Activated naive CD4-positive, alpha-beta T cell treated with anti-CD3 and anti-CD28 coated beads, Interleukin-2, amount 50 U/mL, for 72 hours (primary cell): Measurements from ENCODE around the gene INPP5F. TPM values are rescaled to one million over a fixed set of nuclear protein-coding genes. Genes with fewer than 3 reads are reported as not detected.
"Not testable (repeated sequence)": the region's sequence is repeated elsewhere in the genome, so short reads cannot be mapped to it uniquely, and the experiment has no call there.

Experiments
- ATAC-seq, 2 donors: fragments of 150-1000 bp; cut with Tn5 transposase; 2 replicates each; pipeline ENCODE4 v1.10.0; 2021; ENCODE audit warnings: mild to moderate bottlenecking in 2 of 2, moderate library complexity in 2 of 2
- DNase-seq, 2 donors: peaks; one replicate each; pipeline ENCODE4 v3.0.0; 2021 to 2022; ENCODE audit warnings: low spot score in 2 of 2
- H3K27ac Mint-ChIP-seq, 2 donors: one replicate each; pipeline ENCODE4 v1.8.0; 2022; ENCODE audit warnings: mild to moderate bottlenecking in 2 of 2, mixed read lengths in 2 of 2
- H3K36me3 Mint-ChIP-seq, 2 donors: one replicate each; pipeline ENCODE4 v1.8.0; 2022; ENCODE audit warnings: mixed read lengths in 2 of 2
- H3K9me3 Mint-ChIP-seq, 2 donors: one replicate each; pipeline ENCODE4 v1.8.0; 2022; ENCODE audit warnings: mixed read lengths in 2 of 2
- total RNA-seq, 2 donors: library from RNA; stranded (reverse); gene quantifications; one replicate each; pipeline ENCODE4 v1.2.3, GENCODE V29; 2022

The INPP5F gene
- total RNA-seq, 2 donors from 2014 or later = 23.0 to 27.3 TPM

DNA sequence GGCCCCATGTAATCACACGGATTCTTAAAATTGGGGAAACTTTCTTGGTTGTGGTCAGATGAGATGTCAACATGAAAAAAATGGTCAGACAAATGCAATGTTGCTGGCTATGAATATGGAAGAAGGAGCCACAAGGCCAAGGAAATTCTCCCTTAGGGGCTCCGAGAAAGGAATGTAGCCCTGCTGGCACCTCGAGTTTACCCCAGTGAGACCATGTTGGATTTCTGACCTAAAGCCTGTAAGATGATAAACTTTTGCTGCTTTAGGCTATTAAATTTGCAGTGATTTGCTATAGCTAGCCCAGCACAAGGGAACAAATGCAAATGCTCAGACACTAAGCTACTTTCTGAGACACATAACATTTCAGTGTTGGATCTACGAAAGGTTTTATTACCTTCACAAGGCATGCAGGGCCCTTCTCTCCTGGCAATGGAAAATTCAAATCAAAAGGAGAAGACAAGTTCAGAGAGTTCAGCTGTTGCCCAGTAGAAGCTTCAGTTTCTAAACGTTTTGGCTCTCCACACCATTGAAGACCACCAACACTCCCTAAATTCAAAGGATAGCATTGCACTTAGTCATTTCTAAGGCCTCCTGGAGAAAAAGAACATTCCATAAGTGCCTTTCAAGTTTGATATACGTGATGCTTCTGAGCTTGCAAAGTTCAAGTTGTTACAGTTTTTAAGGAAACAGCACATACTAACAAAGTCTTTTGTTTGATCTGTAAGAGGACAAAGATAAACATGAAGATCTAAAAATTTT, 123.4 kb downstream of the INPP5F start:
- DNase-seq (no peak), ATAC-seq (no peak)
- H3K9me3 Mint-ChIP-seq = no peaks in the 10 kb centered on the region
- H3K27ac Mint-ChIP-seq = no peak overlapping the region
- peaks cover 6 to 12% of the 10 kb centered on the region in 2 donors for H3K36me3 Mint-ChIP-seq

DNA sequence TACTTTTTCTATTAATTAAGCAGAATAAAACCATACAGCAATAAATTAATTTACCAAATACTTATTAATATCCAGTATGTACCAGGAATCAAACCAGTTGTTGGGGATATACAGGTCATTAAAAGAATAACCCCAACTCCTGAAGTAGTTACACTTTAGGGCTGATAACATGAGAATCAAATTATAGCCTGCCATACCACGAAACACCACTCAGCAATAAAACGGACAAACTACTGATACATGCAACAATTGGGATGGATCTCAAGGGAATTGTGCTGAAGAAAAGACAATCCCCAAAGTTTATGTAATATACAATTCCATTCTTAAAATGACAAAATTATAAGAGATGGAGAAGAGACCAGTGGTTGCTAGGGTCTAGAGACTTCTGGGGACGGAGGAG, 124.1 kb downstream of the INPP5F start:
- ATAC-seq (no peak), DNase-seq (no peak)
- no peak overlapping the region for H3K27ac Mint-ChIP-seq
- no peaks in the 10 kb centered on the region for H3K9me3 Mint-ChIP-seq
- peaks cover 7 to 8% of the 10 kb centered on the region in 2 donors for H3K36me3 Mint-ChIP-seq

DNA sequence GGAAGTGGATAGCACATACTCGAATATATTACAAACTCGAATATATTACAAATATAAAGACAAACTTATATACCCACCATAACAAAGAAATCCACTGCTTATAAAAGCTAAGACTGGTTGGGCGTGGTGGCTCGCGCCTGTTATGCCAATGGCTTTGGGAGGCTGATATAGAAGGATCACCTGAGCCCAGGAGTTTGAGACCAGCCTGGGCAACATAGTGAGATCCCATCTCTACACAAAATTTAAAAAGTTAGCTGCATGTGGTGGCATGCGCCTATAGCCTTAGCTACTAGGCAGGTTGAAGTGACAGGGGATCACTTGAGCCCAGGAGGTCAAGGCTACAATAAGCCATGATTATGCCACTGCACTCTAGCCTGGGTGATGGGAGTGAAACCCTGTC, 126.4 kb downstream of the INPP5F start:
- no peak for ATAC-seq
- no peak for DNase-seq
- Mint-ChIP-seq H3K36me3 (peaks cover 4 to 5% of the 10 kb centered on the region in 2 donors), H3K27ac (no peak overlapping the region), H3K9me3 (no peaks in the 10 kb centered on the region)

- Mint-ChIP-seq H3K9me3 (no peaks in the 10 kb centered on the region), H3K27ac (peak overlapping the region in 1 of 2 donors; percentile 74), H3K36me3 (peaks cover 4 to 5% of the 10 kb centered on the region in 2 donors)
- no peak for DNase-seq
- ATAC-seq = no peak
Measured at GRCh38 chr10:119852822-119853221, 127.0 kb downstream of the INPP5F start.

DNA sequence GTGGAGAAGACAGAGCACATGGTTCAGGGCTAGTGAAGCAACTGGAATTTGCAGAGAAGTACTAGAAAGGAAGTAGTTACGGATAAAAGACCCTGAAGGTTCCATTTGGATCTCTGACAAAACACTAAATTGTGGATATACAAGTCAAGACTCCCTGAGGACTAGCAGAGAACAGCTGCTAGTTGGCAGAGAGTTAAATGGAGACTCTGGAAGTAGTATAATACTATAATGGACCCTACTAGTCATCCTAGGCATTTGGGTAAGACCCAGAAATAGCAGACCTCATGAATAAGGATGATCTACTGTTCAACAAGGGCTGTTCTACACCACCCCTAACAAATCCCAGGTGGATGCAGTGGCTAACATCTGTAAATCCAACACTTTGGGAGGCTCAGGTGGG, 127.7 kb downstream of the INPP5F start:
- no peak for ATAC-seq
- DNase-seq = no peak
- H3K9me3 Mint-ChIP-seq = no peaks in the 10 kb centered on the region
- peak overlapping the region in 1 of 2 donors; percentile 74 for H3K27ac Mint-ChIP-seq
- peaks cover 4 to 5% of the 10 kb centered on the region in 2 donors for H3K36me3 Mint-ChIP-seq

DNA sequence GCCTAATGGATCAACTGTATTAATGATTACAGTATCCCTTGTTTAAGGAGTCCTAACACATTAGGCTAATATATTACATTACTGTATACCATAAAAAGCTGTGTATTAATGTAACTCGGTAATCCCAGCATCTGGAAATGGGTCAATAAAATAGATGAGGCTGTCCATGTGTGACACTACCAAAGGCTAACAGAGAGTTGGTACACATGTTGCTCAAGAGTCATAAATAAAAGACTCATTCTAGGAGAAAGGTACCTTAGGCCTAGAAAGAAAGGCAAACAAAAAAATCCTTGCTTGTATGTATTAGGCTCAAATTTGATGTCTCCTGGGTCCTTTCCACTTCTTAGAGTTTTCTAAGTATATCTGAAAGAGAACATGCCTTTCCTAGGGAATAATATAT, 132.2 kb downstream of the INPP5F start:
- Mint-ChIP-seq H3K9me3 (no peaks in the 10 kb centered on the region), H3K27ac (no peak overlapping the region), H3K36me3 (peaks cover 8 to 9% of the 10 kb centered on the region in 2 donors)
- DNase-seq (no peak), ATAC-seq (no peak)

- peak overlapping the region in 1 of 2 donors; percentile 48 for H3K27ac Mint-ChIP-seq
- DNase-seq (no peak), ATAC-seq (no peak)
- H3K36me3 Mint-ChIP-seq = peaks cover 12 to 20% of the 10 kb centered on the region in 2 donors
- H3K9me3 Mint-ChIP-seq = peaks cover 0 to 2% of the 10 kb centered on the region in 2 donors
Measured at GRCh38 chr10:119859420-119860258, 133.8 kb downstream of the INPP5F start.

DNA sequence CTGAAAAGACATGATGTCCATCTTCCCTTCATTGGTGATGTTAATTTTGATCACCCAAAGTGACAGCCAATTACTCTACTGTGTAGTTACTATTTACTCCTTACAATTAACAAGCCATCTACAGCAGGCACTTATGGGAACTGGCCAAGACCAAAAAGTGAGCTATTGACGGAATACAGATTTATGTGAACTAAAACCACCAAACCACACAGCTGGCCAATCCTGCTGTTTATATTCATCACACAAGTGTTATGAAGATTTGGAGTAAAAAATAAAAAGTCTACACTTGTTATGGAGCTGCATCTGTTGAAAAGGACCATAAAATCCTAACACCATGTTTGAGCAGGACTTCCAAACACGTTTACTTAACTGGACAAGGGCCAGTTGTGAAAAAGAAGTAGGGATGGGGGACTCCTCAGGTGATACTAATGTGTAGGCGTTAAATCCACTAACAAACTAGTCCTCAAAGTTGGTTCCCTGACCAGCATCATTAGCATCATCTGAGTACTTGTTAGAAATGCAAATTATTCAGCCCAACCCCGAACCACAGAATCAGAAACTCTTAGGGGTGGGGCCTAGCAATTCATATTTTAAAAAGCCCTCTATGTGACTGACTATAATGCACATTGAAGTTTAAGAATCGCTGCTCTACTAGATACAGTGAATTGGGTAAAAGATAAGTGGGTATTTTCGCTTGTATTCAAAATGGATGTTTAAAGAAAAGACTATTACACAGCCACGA, 135.2 kb downstream of the INPP5F start:
- Mint-ChIP-seq H3K36me3 (peaks cover 13 to 25% of the 10 kb centered on the region in 2 donors), H3K27ac (no peak overlapping the region), H3K9me3 (peaks cover 0 to 3% of the 10 kb centered on the region in 2 donors)
- DNase-seq = no peak
- peak in 1 of 2 donors; percentile 35 for ATAC-seq

DNA sequence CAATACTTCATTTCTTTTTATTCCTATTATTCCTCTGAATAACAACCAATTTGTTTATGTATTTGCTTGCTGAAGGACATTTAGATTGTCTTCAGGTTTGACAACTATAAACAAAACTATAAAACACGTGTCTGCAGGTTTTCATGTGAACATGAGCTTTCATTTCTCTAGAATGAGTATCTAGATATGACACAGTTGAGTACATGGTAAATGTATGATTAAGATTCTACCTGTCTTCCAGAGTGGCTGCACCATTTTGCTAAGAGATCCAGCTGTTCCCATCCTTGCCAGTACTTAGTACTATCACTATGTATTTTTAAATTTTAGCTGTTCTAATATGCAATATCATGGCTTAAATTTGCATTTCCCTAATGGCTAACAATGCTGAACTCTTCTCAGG, 136.7 kb downstream of the INPP5F start:
- ATAC-seq (peak in 1 of 2 donors; percentile 75), DNase-seq (no peak)
- Mint-ChIP-seq H3K36me3 (peaks cover 14 to 30% of the 10 kb centered on the region in 2 donors), H3K27ac (no peak overlapping the region), H3K9me3 (peaks cover 0 to 3% of the 10 kb centered on the region in 2 donors)

GRCh38 chr10:119863951-119864565, 138.2 kb downstream of the INPP5F start:
- ATAC-seq (no peak), DNase-seq (no peak)
- peaks cover 14 to 29% of the 10 kb centered on the region in 2 donors for H3K36me3 Mint-ChIP-seq
- H3K9me3 Mint-ChIP-seq = peaks cover 0 to 3% of the 10 kb centered on the region in 2 donors
- no peak overlapping the region for H3K27ac Mint-ChIP-seq

- no peak for ATAC-seq
- Mint-ChIP-seq H3K36me3 (peaks cover 10 to 25% of the 10 kb centered on the region in 2 donors), H3K27ac (peak overlapping the region; percentile 38 to 44), H3K9me3 (peaks cover 0 to 3% of the 10 kb centered on the region in 2 donors)
- DNase-seq = no peak
Measured at GRCh38 chr10:119865699-119866240, 139.9 kb downstream of the INPP5F start.

GRCh38 chr10:119867317-119867716, 141.5 kb downstream of the INPP5F start:
- ATAC-seq = no peak
- H3K9me3 Mint-ChIP-seq = peaks cover 0 to 3% of the 10 kb centered on the region in 2 donors
- DNase-seq = no peak
- no peak overlapping the region for H3K27ac Mint-ChIP-seq
- H3K36me3 Mint-ChIP-seq = peaks cover 15 to 25% of the 10 kb centered on the region in 2 donors

DNA sequence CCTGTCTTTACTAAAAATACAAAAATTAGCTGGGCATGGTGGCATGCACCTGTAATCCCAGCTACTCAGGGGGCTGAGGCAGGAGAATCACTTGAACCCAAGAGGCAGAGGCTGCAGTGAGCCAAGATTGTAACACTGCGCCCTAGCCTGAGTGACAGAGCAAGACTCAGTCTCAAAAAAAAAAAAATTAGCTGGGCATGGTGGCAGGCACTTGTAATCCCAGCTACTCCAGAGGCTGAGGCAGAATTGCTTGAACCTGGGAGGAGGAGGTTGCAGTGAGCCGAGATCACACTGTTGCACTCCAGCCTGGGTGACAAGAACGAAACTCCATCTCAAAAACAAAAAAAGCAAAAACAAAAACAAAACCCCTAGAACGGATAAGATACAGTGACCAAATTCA, 143.5 kb downstream of the INPP5F start:
- ATAC-seq, H3K27ac Mint-ChIP-seq, DNase-seq, H3K9me3 Mint-ChIP-seq: not testable (repeated sequence)
- H3K36me3 Mint-ChIP-seq = peaks cover 17 to 24% of the 10 kb centered on the region in 2 donors

DNA sequence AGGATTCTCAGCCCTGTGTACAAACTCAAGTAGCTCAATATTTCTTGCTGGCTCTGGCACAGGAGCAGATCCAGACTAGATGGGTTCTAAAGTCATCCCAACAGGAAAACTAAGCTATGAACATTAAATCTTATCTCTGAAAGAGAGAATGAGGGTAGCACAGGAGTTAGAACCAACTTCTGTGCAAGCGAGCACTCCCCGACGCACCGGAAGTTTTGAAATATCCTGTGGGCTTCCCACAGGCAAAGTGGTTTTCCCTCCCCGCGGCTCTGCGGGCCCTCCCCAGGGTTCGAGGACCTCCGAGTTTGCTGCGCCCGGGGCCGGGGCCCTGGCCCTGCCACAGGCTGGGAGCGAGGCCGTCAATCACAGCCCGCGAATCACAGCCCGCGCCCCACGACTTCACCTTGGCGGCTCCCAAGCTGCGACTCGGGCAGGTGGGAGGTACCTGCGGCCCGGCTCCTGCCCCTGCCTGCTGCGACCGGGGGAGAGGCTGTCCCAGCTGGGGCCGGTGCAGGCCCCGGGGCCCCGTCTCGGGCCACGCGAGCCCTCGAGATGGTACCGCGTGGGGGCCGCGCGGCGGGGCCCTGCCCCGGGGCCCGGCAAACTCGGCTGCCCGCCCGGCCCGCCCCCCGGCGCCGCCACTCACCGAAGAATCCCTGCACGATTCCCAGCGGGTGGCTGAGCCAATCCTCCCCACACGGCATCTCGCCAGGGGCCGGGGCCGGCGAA, 146.2 kb downstream of the INPP5F start:
- Mint-ChIP-seq H3K36me3 (peaks cover 0 to 15% of the 10 kb centered on the region in 2 donors), H3K27ac (peak overlapping the region; percentile 65 to 85), H3K9me3 (no peaks in the 10 kb centered on the region)
- ATAC-seq = peak; percentile 46 to 49
- DNase-seq = peak; percentile 60 to 70

- Mint-ChIP-seq H3K36me3 (peaks cover 0 to 15% of the 10 kb centered on the region in 2 donors), H3K27ac (peak within 1 kb of the TSS; percentile 89 to 92), H3K9me3 (no peaks in the 10 kb centered on the region)
- DNase-seq (no peak), ATAC-seq (no peak)
Measured at GRCh38 chr10:119872610-119872859, 146.7 kb downstream of the INPP5F start, which contains the start of gene MCMBP. Gene MCMBP (minus strand): TSS chr10:119872843. CDS start chr10:119872584, 259 bp downstream.
